Upper lobe of left lung (tissue), 4 donors: ENCODE measurements around the gene PPARD.

Experiments used
- EP300 ChIP-seq, 4 donors: sonication (generic); formaldehyde crosslinking; IDR thresholded peaks; one replicate each; pipeline ENCODE4 v1.5.1; 2017; ENCODE audit warnings: antibody characterized with exemption in 4 of 4, control low read depth in 2 of 4
- POLR2A ChIP-seq, 4 donors: fragments of 450-650 bp; IDR thresholded peaks; one replicate each; pipeline ENCODE4 v1.5.1; 2016 to 2017; ENCODE audit warnings: antibody characterized with exemption in 4 of 4, mild to moderate bottlenecking in 2 of 4
- POLR2AphosphoS5 ChIP-seq, 2 donors: sonication (generic); formaldehyde crosslinking; IDR thresholded peaks; one replicate each; pipeline ENCODE4 v1.5.1; 2017; ENCODE audit warnings: antibody characterized with exemption in 2 of 2
- TF ChIP-seq, protein P1 (sequence below), 6 experiments: fragments of 450-650 bp in 4 of 6; fragments of 200-600 bp in 2 of 6; sonication (generic) in 2 of 6; IDR thresholded peaks; one replicate each; pipeline ENCODE4 v1.5.1; 2016 to 2019; ENCODE audit warnings: antibody characterized with exemption in 6 of 6

DNA sequence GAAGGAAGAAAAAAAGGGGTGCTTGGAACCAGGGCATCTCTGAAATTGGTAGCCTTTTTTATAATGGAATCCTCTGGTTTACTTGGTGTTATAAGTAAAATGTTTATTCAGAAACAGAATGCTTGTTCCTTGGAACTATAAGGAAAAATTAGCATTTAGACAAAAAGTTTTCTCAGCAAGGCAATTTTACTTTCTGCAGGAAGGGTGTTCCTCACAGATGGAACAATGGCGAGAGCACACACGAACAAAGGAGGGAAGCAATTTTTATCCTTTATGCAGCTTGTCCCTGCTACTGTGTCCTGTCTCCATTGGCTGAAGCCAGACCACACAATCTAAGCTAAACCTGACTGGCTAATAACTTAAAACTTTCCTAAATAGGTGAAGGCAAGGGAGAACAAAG, 87.1 kb downstream of the PPARD start:
- TF ChIP-seq, protein P1, sequence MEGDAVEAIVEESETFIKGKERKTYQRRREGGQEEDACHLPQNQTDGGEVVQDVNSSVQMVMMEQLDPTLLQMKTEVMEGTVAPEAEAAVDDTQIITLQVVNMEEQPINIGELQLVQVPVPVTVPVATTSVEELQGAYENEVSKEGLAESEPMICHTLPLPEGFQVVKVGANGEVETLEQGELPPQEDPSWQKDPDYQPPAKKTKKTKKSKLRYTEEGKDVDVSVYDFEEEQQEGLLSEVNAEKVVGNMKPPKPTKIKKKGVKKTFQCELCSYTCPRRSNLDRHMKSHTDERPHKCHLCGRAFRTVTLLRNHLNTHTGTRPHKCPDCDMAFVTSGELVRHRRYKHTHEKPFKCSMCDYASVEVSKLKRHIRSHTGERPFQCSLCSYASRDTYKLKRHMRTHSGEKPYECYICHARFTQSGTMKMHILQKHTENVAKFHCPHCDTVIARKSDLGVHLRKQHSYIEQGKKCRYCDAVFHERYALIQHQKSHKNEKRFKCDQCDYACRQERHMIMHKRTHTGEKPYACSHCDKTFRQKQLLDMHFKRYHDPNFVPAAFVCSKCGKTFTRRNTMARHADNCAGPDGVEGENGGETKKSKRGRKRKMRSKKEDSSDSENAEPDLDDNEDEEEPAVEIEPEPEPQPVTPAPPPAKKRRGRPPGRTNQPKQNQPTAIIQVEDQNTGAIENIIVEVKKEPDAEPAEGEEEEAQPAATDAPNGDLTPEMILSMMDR (IDR thresholded peaks at IDR 0.05) = no peak
- TF ChIP-seq POLR2AphosphoS5 (IDR thresholded peaks at IDR 0.05) (no peak), EP300 (IDR thresholded peaks at IDR 0.05) (no peak), POLR2A (IDR thresholded peaks at IDR 0.05) (no peak)
